AML-193 (cell line): Measurements from ENCODE around the gene PDE4B.

Source experiments
- DNase-seq, 2 experiments: peaks; one replicate each; lab custom pipeline; 2025; lab: John Stamatoyannopoulos, UW

Gene PDE4B

GRCh38 chr1:66240491-66241484, 448.1 kb downstream of the PDE4B start:
- DNase-seq = no peak

GRCh38 chr1:66242646-66243547, 450.2 kb downstream of the PDE4B start:
- peak; percentile 57 for DNase-seq

GRCh38 chr1:66243548-66244130, 450.9 kb downstream of the PDE4B start:
- no peak for DNase-seq

- no peak for DNase-seq
Observed at GRCh38 chr1:66244429-66244828, 451.7 kb downstream of the PDE4B start.

- DNase-seq = no peak
Observed at GRCh38 chr1:66245691-66246090, 453.0 kb downstream of the PDE4B start.

GRCh38 chr1:66246351-66247269, 453.9 kb downstream of the PDE4B start:
- DNase-seq = no peak

GRCh38 chr1:66247415-66248208, 454.9 kb downstream of the PDE4B start:
- DNase-seq = no peak

GRCh38 chr1:66248257-66248656, 455.6 kb downstream of the PDE4B start:
- DNase-seq = no peak

GRCh38 chr1:66248746-66249145, 456.1 kb downstream of the PDE4B start:
- no peak for DNase-seq

- no peak for DNase-seq
Observed at GRCh38 chr1:66250075-66250474, 457.4 kb downstream of the PDE4B start.

GRCh38 chr1:66250478-66250877, 457.8 kb downstream of the PDE4B start:
- peak; percentile 48 to 49 for DNase-seq

- DNase-seq = peak; percentile 57 to 70
Observed at GRCh38 chr1:66251546-66251945, 458.9 kb downstream of the PDE4B start.

GRCh38 chr1:66253330-66253921, 460.7 kb downstream of the PDE4B start:
- DNase-seq = peak; percentile 78 to 81

- DNase-seq = no peak
Observed at GRCh38 chr1:66254785-66255184, 462.1 kb downstream of the PDE4B start.

- no peak for DNase-seq
Observed at GRCh38 chr1:66256629-66257572, 464.2 kb downstream of the PDE4B start.

- no peak for DNase-seq
Observed at GRCh38 chr1:66258404-66259105, 465.9 kb downstream of the PDE4B start.

GRCh38 chr1:66261364-66261763, 468.7 kb downstream of the PDE4B start:
- DNase-seq = peak in 1 of 2 experiments; percentile 8
